ENCODE results near the gene MAPK10.

- TF ChIP-seq CTCF (IDR thresholded peaks at IDR 0.05; ENCODE audit: low read depth, low read length) (no peak), EZH2phosphoT487 (IDR thresholded peaks at IDR 0.05; ENCODE audit: low read depth) (no peak)
These were observed 327.3 kb downstream of the MAPK10 start for GRCh38 chr4:86032476-86033022.
